Measurements from ENCODE around the gene ACVR2B. TPM values are rescaled to one million over a fixed set of nuclear protein-coding genes. Genes with fewer than 3 reads are reported as not detected.
A peak's percentile ranks its signal among the peaks of the same experiment; 100 is the strongest.

The ACVR2B gene
- total RNA-seq, 1 donor from 2014 or later, result 9.4 TPM

DNA sequence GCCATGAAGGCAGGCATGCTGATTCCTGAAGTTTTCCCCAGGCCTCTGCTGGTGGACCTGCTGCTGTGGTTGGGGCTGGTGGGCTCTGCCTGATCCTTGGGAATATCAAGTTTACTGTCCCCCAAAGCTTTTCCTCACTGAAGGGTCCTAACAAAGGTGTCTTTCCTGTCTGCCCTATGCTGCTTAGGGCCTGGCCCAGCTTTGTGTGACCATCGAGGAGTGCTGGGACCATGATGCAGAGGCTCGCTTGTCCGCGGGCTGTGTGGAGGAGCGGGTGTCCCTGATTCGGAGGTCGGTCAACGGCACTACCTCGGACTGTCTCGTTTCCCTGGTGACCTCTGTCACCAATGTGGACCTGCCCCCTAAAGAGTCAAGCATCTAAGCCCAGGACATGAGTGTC lies 29.3 kb downstream of the ACVR2B start:
- H3K27ac Mint-ChIP-seq (ENCODE audit: unreplicated experiment), result no peak overlapping the region
- H3K27me3 Mint-ChIP-seq (ENCODE audit: unreplicated experiment), result no peaks in the 10 kb centered on the region
- no peak overlapping the region for H3K4me3 Mint-ChIP-seq (ENCODE audit: unreplicated experiment)
- H3K4me1 Mint-ChIP-seq (ENCODE audit: unreplicated experiment), result no peaks in the 10 kb centered on the region
- TF ChIP-seq, protein P1, sequence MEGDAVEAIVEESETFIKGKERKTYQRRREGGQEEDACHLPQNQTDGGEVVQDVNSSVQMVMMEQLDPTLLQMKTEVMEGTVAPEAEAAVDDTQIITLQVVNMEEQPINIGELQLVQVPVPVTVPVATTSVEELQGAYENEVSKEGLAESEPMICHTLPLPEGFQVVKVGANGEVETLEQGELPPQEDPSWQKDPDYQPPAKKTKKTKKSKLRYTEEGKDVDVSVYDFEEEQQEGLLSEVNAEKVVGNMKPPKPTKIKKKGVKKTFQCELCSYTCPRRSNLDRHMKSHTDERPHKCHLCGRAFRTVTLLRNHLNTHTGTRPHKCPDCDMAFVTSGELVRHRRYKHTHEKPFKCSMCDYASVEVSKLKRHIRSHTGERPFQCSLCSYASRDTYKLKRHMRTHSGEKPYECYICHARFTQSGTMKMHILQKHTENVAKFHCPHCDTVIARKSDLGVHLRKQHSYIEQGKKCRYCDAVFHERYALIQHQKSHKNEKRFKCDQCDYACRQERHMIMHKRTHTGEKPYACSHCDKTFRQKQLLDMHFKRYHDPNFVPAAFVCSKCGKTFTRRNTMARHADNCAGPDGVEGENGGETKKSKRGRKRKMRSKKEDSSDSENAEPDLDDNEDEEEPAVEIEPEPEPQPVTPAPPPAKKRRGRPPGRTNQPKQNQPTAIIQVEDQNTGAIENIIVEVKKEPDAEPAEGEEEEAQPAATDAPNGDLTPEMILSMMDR (IDR thresholded peaks at IDR 0.05), result no peak
- peak; percentile 59 for DNase-seq (ENCODE audit: extremely low spot score, unreplicated experiment)
- no peaks in the 10 kb centered on the region for H3K9me3 Mint-ChIP-seq (ENCODE audit: unreplicated experiment)
- H3K36me3 Mint-ChIP-seq (ENCODE audit: unreplicated experiment), result peaks cover 29% of the 10 kb centered on the region

DNA sequence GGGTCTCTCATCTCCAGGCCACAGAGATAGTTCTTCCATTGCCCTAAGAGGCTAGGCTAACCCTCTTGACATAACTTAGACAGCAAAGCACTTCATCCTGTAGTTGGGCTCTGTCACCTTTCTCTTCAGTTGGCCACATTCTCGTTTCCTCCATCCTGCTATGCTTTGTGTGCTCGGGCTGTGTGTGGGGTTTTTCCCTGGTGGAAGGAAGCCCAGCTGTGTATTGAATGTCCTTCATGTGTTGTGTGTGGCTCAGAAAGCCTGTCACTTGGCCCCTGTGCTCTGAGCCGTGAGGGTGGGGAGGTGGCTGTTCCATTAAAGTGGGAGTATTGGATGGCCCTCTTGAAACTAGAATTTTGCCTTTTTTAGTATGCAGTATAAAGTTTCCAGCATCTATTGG lies 33.6 kb downstream of the ACVR2B start:
- Mint-ChIP-seq H3K4me1 (ENCODE audit: unreplicated experiment) (no peaks in the 10 kb centered on the region), H3K9me3 (ENCODE audit: unreplicated experiment) (no peaks in the 10 kb centered on the region), H3K4me3 (ENCODE audit: unreplicated experiment) (no peak overlapping the region), H3K27ac (ENCODE audit: unreplicated experiment) (no peak overlapping the region), H3K27me3 (ENCODE audit: unreplicated experiment) (no peaks in the 10 kb centered on the region), H3K36me3 (ENCODE audit: unreplicated experiment) (peaks cover 21% of the 10 kb centered on the region)
- TF ChIP-seq, protein P1 (IDR thresholded peaks at IDR 0.05), result no peak
- DNase-seq (ENCODE audit: extremely low spot score, unreplicated experiment), result no peak

DNA sequence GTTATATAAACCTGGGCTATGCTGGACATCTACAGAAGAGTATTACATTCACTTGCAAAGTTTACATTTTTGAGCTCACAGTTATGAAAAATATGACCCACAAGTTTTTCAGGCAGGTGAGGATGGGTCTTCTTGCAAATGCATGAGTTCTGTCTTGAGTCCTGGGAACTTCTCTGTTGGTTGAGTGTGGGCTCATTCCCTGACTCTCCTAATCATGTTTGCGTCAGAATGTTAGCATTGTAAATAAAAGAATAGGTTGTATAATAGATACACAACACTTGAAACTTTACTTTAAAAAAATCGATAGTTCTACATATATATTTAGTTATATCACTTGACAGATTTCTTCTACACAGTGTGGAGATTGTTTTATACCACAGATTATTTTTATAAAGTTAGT lies 35.3 kb downstream of the ACVR2B start:
- no peak overlapping the region for H3K27ac Mint-ChIP-seq (ENCODE audit: unreplicated experiment)
- TF ChIP-seq, protein P1 (IDR thresholded peaks at IDR 0.05), result no peak
- no peaks in the 10 kb centered on the region for H3K27me3 Mint-ChIP-seq (ENCODE audit: unreplicated experiment)
- no peak overlapping the region for H3K4me3 Mint-ChIP-seq (ENCODE audit: unreplicated experiment)
- DNase-seq (ENCODE audit: extremely low spot score, unreplicated experiment), result no peak
- H3K4me1 Mint-ChIP-seq (ENCODE audit: unreplicated experiment), result no peaks in the 10 kb centered on the region
- H3K36me3 Mint-ChIP-seq (ENCODE audit: unreplicated experiment), result peaks cover 11% of the 10 kb centered on the region
- H3K9me3 Mint-ChIP-seq (ENCODE audit: unreplicated experiment), result no peaks in the 10 kb centered on the region

DNA sequence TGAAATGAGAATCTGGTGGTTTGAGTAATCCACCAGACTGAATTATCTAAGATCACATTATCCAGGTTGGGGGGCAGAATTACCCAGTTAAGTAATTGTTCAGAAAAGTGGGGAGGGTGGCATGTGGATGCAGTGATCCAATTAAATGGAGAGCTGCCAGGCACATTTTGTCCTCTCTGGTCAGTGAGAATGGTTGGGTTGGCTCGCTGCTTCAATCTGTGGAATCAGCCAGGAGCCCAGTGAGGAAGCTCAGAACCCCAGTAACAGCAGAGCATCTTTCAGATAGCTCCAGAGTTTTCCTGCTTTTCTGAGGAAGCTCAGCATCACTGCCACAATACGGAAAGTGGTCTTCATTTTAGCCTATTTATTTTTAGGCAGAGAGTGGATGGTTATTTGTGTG lies 36.1 kb downstream of the ACVR2B start:
- no peak for DNase-seq (ENCODE audit: extremely low spot score, unreplicated experiment)
- peaks cover 10% of the 10 kb centered on the region for H3K36me3 Mint-ChIP-seq (ENCODE audit: unreplicated experiment)
- no peaks in the 10 kb centered on the region for H3K27me3 Mint-ChIP-seq (ENCODE audit: unreplicated experiment)
- H3K9me3 Mint-ChIP-seq (ENCODE audit: unreplicated experiment), result no peaks in the 10 kb centered on the region
- TF ChIP-seq, protein P1 (IDR thresholded peaks at IDR 0.05), result no peak
- H3K4me3 Mint-ChIP-seq (ENCODE audit: unreplicated experiment), result no peak overlapping the region
- no peak overlapping the region for H3K27ac Mint-ChIP-seq (ENCODE audit: unreplicated experiment)
- no peaks in the 10 kb centered on the region for H3K4me1 Mint-ChIP-seq (ENCODE audit: unreplicated experiment)

DNA sequence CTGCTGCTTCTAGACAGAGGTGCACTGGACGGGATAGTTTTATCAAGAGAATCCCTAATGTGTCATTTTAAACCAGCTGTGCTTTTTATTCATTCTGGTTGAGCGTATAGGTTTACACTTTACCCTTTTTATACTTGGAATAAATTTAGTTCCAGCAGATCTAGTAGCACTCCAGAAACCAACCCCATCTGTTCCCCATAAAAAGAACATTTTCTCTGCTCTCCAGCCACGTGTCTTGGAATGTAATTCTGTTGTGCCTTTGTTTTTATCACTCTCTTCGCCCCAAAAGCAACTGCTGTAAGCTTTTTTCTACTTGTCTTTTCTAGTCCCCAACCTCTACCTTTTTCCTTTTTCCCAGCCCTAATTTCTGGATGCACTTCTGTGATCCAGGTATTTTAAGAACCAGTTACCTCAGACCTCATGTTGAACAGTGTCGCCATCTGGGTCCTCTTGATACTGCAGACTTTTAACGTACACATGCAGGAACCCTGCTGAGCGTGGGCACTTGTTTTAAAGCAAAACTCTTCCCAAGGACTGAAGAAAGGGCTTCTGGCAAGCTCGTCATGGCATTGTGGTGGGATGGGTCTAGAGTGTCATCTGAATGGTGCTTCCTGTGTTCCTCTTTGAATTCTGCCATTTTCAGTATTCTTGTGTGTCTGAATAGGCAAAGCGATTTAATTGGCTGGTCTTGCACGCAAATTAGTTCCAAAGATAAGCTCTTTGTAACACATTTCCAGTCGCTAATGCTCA lies 36.8 kb downstream of the ACVR2B start:
- H3K4me1 Mint-ChIP-seq (ENCODE audit: unreplicated experiment), result no peaks in the 10 kb centered on the region
- H3K4me3 Mint-ChIP-seq (ENCODE audit: unreplicated experiment), result no peak overlapping the region
- TF ChIP-seq, protein P1 (IDR thresholded peaks at IDR 0.05), result no peak
- H3K27ac Mint-ChIP-seq (ENCODE audit: unreplicated experiment), result no peak overlapping the region
- DNase-seq (ENCODE audit: extremely low spot score, unreplicated experiment), result no peak
- peaks cover 4% of the 10 kb centered on the region for H3K36me3 Mint-ChIP-seq (ENCODE audit: unreplicated experiment)
- no peaks in the 10 kb centered on the region for H3K9me3 Mint-ChIP-seq (ENCODE audit: unreplicated experiment)
- H3K27me3 Mint-ChIP-seq (ENCODE audit: unreplicated experiment), result no peaks in the 10 kb centered on the region
